H4 (cell line): Measurements from ENCODE around the gene GPN2. TPM values are rescaled to one million over a fixed set of nuclear protein-coding genes. Genes with fewer than 3 reads are reported as not detected.
A peak's percentile ranks its signal among the peaks of the same experiment; 100 is the strongest.
"Not testable (repeated sequence)": the region's sequence is repeated elsewhere in the genome, so short reads cannot be mapped to it uniquely, and the experiment has no call there.

ENCODE experiments used
- DNase-seq: peaks from one replicate; pipeline ENCODE4 v3.0.0-alpha.2; 2015; ENCODE audit warnings: low spot score
- total RNA-seq: library from RNA; depleted of rRNA; stranded (reverse); fragments of >200 nt; shearing (Covaris generic); gene quantifications from 2 replicates; pipeline ENCODE4 v1.2.3, GENCODE V29; 2014

Gene GPN2
- total RNA-seq, 1 experiment from 2014 or later = 14.2 TPM

DNA sequence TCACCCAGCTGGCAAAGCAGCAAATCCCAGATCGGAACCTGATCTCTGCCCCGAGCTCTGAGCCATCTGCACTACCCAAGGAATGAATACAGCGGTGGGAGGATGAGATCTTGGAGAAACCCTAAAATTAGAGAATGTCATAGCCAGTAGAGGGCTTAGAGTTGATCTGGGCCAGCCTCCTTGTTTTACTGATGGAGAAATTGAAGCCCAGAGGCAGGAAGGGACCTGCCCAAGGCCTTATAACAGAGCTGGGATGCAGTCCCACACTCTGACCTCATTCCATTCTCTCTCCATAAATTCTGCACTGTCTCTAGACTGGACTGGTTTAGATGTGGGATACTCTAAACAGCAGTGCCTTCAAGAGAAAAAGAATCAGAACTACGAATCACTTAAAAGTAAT is 31.9 kb downstream of the GPN2 start:
- DNase-seq = no peak

DNA sequence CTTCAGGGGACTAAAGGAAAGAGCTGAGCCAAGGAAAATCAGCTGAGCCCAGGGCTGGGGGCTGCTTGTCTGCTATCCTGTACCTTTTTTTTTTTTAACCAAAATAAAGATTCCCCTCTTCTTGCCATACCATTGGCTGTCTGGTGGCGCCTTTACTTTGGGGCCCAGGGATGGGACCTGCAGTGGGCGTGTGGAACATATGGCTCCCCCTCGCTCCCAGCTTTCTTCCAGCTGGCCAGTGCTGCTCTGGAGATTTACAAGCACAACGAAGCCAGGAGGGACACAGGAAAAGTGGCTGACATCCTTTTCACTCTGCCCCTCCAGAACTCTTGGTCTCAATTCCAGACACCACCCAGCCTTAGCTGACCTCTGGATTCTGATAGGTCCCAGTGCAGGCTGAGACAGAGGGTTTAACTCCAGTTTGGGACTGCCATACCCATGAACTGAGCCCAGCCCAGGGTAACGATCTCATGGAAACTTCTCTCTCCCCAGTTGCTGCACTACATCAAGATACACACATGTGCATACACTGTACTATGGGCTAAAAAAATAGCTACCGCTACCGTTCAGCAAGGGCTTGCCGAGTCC is 32.5 kb downstream of the GPN2 start:
- DNase-seq = no peak

DNA sequence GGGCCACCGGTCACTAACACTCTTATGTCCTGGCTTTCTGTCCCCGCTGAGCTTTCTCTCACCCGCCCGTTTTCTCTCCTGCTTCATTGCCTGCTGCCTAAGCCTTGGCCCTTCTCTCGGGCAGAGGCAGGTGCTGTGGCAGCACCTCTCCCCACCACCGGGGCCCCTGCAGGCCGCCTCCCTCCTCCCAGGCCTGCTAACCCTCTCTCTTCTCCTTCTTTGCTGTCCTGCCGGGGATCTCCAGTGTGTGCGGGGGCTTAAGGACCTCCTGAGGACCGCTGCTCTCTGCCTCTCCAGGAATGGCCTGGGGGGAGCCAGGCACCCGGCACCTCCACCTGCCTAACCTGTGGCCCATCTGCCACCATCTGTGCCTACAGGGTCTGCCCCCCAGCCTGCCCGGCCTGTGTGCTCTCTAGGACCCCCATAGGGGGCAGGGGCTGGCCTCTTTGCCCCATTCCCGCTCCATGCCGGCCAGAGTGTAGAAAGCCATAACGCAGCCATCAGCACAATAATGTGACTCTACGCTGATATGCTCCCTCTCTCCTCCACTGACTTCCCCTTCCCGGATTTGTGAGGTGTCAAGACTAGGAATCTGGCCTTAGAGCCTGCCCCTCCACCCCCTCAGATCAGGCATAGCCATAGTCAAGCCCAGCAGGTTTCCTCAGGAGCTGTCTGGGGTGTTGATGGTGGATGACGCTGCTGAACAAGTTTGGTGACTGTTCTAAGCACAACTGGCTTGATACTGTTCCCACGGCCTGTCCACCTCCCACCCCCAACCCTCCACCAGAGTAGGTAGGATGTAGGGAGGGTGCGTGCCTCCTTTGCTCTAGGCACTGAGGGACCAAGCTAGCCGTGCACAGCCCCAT is 33.2 kb downstream of the GPN2 start:
- no peak for DNase-seq

DNA sequence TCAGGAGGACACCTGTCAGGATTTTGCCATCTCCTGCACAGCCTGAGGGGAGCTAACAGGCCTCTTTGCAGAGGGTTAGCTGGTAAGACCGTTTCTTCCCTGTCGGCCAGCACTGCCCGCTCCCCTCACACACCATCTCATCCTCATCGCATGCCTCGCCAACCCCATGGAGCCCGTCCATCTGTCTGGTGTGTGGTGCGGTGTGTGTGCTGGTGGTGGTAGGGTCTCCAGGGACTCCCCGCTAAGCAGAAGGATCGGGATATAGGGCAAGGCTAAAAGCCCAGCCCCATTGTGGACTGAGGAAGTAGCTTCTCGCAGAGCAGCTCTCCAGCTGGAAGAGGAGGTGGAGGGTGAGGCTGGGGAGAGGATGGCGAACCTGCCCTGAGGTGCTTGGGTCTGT is 33.9 kb downstream of the GPN2 start:
- no peak for DNase-seq

DNA sequence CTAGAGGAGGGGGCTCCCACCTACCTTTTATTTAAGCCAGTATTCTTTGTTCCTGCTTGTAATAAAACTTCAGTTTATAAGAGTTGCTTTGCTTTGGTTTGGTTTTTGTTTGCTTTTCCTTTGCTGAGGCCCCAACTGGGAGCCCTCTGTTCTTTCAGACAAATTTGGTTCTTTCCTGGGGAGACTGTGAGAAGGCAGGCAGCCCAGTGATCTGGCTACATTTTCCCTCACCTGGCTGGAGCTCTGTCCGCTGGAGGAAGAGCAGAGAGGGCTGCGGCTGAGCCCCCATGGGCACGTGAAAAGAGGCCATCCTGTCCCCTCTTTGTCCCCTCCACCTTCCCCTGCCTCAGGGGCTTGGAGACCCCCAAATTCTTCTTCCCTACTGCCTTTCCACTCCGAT is 34.4 kb downstream of the GPN2 start:
- DNase-seq = no peak

DNA sequence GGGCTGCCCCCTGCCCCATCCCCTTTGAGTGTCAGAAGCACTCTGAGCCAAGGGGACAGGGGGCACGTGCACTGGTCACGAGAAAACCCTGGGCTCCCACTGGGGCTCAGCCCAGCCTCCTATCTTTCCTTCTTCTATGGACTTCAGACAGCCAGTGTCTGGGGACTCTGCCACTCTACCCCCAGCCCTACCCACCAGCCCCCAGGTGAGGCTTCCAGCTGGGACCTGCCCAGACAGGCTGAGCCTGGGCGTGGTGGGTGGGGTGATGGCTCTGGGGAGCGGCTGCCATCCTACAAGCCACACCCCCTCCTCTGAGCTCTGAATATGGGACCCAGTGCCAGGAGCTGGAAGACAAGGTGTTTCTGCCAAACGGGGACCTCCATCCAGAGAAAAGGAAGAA is 35.2 kb downstream of the GPN2 start:
- DNase-seq = no peak

DNA sequence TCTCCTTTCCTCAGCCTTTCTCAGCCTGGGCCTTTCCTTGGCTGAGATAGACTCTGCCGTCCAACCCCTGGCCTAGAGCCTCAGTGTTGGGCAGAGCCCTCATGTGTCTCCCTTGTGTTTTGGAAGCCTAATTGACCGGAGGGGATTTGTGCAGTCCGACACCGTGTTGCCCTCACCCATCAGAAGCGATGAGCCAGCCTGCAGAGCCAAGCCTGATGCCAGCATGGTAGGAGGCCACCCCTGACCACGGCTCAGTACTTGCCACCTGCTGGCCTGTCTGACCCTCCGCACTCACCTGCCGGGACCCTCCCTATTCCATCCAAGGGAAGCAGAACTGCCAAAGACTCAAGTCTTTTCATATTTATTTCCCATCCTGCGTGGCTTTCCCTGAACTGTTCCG is 36.5 kb downstream of the GPN2 start:
- DNase-seq = no peak

DNA sequence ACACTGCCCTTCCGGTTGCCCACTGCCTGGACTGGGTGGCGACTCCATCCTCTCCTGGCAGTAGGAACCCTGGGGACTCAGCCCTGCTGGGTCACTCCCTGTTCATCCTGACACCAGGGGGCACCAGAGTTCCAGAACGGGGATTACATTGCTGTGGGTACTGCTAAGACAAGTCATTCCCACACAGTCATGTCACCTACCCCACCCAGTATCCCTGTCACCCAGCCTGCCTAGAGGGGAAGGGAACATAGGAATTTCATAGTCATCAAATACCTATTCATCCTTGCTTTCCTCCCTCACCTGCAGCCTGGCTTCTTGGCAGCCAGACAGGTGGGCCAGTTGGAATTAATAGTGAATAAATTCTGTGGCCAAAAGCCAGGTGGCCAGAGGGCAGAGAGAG is 36.9 kb downstream of the GPN2 start:
- peak; percentile 80 for DNase-seq

DNA sequence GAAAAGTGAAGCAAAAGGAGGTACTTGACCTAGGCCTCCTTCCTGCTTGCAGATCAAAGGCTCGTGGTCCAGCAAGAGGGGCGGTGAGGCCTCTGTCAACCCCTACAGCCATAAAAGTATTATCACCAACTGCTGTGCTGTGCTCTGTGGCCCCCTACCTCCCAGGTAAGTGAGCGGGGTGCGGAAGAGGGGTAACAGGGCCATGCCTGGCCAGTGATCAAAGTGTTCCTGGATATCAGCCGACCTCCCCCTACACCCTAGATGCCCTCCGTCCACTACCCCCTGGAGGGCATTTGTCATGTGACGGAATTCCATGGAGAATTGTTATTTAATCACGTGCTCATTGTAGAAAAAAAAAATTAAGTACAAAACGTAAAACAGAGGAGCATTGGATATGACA is 37.4 kb downstream of the GPN2 start:
- DNase-seq = no peak

DNA sequence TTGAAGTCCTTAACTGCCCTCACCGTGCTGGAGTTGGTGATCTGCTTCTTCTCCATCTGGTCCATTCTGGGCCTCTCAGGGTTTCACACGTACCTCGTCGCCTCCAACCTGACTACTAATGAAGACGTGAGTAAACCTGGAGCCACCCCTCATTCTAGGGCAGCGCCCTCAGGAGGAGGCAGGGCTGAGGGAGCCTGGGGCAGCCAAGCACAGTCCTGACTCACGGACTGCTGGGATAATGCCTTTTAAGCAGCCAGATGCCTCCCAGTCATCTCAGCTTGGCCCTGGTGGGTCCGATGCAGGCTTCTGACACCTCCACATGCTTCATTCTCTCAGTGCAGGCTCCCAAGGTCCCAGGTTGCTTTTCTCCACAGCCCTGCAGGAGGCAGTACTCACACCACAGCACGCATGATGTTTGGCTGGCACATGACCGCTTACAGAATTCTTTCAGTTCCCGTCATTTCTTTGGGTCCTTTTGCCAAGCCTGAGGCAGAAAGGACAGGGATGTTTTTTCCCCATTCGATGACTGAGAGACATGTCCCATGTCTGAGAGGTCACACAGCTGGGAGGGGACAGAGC is 38.9 kb downstream of the GPN2 start:
- no peak for DNase-seq

DNA sequence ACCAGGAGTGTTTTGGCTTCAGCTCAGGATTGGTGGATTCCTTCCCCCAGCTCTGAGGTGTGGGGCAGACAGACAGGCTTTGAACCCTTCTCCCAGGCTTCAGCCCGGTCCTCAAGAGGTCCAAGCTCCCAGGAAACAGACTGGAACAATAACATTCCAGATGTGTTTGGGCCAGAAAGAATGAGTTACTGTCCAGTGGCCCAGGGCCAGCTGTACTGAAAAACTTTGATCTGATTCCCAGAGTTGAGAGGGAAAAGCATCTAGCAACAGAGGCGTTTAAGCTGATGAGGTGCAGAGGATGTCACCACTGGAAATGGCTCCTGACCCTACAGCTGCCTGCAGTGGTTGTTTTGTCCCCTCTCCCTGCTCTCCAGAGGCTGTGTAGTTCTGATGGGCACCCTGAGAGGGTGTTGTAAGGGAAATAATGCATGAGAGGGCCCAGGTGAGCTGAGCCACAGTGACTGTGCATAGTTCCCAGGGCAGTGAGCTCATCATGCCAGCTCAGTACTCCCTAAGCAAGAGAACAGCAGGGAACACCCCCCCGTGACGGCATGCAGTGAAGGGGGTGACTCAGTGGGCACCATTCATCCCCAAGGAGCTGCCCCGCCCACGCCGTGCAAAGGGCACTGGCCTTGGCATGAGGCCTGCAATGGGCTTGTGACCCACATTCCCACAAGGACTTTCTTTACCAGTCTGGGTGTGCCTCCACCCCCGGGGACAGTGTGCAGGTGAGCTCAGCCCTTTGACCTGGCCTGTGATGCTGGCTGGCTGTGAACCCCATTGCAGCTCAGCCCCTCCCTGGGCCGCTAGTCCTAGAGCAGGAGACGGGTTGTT is 40.9 kb downstream of the GPN2 start:
- peak; percentile 79 for DNase-seq

DNA sequence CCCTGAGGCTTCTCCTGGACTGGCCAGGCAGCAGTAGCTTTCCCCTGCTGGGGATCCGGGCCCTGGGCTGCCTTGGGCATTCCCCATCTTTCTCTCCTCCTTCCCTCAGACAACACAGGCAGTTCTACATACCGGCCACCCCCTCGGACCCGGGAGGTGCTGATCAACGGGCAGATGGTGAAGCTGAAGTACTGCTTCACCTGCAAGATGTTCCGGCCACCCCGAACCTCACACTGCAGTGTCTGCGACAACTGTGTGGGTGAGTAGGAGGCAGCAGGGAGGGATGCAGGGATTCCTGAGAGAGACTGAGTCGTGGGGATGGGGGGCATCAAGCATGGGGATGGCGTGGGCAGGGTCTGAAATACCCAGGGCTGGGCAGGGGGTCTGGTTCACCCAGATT is 41.6 kb downstream of the GPN2 start:
- DNase-seq = no peak

DNA sequence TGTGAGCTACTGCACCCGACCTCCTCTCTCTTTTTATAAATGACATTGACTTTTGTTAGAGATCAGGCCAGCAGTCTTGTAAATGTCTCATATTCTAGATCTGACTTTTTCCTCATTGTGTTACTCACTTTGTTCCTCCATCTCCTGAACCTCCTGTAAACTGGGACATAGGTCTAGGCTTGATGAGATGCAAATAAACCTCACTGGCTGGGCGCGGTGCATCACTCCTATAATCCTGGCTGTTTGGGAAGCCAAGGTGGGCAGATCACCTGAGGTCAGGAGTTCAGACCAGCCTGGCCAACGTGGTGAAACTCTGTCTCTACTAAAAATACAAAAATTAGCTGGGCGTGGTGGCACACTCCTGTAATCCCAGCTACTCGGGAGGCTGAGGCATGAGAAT is 42.3 kb downstream of the GPN2 start:
- not testable (repeated sequence) for DNase-seq

DNA sequence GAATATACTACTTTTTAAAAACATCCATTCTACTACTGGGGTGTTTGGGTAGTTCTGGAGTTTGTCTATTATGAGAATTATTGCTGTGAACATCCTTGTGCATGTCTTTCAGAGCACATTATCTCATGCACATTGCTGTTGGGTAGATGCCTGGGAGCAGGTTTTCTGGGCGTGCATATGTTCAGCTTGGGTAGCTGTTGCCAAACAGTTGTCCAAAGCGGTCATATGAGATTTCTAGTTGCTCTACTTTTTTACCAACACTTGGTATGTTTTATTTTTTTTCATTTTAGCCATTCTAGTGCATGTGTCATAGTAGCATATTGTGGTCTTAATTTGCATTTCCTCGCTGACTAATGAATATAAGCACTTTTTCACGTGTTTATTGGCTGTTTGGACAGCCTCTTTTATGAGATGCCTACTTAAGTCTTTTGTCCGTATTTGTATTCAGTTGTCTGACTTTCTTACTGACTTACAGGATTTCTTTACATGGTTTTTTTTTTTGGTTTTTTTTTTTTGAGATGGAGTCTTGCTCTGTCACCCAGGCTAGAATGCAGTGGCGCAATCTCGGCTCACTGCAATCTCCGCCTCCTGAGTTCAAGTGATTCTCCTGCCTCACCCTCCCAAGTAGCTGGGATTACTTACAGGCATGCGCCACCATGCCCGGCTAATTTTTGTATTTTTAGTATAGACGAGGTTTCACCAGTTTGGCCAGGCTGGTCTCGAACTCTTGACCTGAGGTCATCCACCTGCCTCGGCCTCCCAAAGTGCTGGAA is 45.5 kb downstream of the GPN2 start:
- no peak for DNase-seq

DNA sequence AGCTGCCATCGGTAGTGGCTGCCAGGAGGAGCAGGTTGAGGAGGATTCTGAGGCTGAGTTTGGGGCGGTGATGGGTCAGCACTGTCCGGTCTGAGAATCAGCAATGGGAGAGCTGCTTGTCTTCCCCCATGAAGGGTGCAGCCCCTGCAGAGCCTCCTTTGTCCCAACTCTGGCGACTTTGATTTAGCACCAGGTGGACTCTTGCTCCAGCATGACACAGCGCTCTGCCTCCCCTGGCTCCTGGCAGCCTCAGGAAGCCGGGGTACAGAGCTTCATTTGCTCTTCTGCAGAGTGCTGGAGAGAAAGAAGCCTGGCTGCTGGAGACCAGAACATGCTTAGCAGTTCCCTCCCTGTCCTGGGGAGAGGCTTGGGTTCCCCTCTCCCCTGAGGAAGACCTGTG is 50.3 kb downstream of the GPN2 start:
- DNase-seq = no peak

DNA sequence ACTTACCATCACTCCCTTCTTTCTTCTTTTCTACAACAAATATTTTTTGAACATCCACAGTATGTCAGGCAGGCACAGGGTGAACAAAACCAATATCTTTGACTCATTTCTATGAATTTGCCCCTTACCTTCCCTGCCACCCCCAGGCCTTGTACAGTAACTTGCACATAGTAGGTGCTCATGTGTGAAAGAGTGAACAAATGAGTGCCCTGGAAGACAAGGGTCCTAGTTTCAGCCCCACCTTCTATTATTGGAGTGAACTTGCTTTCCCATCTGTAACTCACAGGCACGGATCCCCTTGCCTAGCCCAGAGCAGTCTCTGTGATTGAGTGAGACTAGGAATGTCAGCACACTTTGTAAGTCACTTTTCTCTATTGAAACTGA is 50.8 kb downstream of the GPN2 start:
- DNase-seq = no peak

DNA sequence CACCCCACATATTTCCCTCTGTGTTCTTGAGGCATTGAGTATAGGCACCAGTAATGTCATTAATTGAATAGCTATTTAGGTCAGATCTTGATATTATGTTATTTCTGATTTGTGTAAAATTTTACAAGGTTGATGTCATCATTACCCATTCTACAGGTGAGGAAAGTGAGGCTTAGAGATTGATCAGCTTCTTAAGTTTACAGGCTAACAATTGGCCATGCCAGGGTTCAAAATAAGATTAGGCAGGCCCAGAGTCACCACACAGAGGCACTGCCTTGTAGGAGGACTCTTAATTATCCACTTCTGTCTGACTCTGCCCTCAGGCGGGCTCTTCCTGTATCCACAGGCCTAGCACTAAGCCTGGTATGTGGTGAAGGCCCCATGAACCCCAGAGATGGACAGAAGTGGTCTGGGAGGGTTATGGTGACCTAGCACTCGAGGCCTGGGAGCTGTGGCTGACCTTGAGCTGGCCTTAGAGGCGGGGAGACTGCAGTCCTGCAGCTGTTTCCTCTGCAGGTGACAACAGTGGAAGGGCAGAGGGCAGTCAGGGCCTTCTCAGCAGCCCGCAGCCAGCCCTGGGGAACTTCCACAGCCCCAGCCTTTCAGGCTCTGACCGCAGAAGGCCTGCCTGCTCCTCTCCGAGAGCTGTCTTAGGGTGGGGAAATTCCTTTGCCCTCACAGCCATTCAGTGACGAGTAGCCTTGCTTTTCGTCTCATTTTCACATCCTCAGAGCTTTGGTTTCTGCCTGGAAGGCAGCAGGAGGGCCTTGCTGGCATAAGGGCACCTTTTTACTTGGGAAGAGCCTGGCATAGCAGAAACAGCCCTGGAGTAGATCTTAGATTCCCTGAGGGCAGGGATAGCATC is 51.4 kb downstream of the GPN2 start:
- DNase-seq = no peak

DNA sequence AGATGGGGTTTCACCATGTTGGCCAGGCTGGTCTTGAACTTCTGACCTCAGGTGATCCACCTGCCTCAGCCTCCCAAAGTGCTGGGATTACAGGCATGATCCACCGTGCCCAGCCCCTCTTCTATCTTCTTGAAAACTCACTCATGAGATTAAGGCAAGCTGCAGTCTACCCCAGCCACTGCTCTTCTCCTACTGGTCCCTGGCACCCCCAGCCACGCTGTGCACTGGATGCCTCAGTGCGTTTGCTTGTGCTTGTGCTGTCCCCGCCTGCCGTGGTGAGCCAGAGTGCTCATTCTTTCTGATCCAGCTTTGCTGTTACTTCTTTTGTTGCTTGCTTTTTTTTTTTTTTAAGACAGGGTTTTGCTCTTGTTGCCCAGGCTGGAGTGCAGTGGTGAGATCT is 52.4 kb downstream of the GPN2 start:
- DNase-seq = not testable (repeated sequence)

DNA sequence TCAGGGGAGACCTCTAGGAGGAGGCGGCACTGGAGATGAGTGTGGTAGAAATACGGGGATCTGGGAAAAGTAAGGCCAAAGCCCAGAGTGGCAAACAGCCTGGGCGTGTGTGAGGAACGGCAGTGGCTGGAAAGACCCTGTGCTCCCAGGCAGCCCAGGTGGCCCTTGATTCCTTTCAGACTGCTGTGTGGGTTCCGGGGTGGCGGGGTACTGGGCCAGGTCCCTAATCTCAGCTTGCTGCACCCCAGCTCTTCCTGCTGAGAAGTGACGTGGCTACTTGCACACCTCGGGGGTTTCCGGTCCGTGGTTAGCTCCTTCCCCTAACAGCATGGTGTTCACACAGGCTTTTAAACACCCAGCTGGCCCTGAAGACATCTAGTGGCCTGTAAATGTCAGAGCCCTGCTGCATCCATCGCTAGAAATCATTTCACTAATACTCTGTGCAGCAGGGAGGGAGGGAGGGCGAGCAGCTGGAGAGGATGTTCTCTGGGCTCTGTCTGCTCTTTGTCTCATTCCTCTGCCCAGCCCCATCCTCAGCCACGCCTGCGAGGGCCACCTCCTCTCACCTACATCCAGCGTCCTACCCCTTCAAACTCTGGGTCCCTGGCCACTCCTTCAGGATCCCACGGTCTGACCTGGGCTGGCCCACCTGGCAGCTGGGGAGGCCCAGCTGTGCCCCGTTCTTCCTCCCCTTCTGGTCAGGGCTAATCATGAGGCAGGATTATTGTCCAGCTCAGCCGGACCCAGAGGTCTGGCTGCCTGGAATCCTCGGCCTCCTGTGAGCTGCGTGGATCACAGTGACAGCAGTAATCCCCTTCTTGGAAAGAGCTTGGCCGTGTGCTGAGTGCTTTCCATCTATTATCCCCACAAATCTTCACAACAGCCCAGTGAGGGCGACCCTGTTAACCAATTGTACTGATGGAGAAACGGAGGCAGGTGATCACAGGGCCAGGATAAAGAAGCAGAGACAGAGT is 56.4 kb downstream of the GPN2 start:
- DNase-seq = no peak
